MM.1S (cell line): ENCODE data around the gene MBOAT1.

Experiments
- EZH2 ChIP-seq: fragments of 300-600 bp; sonication (generic); optimal IDR thresholded peaks from 2 replicates; pipeline ENCODE3; 2017; ENCODE audit warnings: low read depth, mild to moderate bottlenecking, antibody characterized with exemption, low read length, mixed read lengths
- EZH2phosphoT487 ChIP-seq: fragments of 300-600 bp; sonication (generic); IDR thresholded peaks from 2 replicates; pipeline ENCODE4 v1.6.1; 2018; ENCODE audit warnings: antibody characterized with exemption, low read length
- TF ChIP-seq, protein P1 (sequence below): fragments of 300-600 bp; sonication (generic); IDR thresholded peaks from 2 replicates; pipeline ENCODE4 v1.5.1; 2016; ENCODE audit warnings: antibody characterized with exemption, low read length, mixed read lengths

DNA sequence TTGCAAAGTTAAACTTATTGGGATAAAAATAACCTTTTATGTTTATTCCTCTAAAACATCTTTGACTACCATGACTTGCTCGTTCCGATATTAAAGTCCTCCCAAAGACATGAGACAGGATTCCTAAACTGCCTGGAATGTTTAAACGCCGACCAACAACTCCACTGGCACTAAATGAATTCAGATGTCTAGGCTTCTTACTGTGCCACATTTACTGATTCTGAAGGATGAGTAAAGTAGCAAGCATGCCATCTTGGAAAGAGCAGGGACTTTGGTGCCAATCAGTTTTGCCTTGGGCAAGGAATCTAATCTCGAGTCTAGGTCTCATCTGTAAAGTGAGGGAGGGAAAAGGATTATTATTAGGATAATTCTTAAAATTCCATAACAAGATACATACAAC, 25.3 kb downstream of the MBOAT1 start:
- TF ChIP-seq, protein P1, sequence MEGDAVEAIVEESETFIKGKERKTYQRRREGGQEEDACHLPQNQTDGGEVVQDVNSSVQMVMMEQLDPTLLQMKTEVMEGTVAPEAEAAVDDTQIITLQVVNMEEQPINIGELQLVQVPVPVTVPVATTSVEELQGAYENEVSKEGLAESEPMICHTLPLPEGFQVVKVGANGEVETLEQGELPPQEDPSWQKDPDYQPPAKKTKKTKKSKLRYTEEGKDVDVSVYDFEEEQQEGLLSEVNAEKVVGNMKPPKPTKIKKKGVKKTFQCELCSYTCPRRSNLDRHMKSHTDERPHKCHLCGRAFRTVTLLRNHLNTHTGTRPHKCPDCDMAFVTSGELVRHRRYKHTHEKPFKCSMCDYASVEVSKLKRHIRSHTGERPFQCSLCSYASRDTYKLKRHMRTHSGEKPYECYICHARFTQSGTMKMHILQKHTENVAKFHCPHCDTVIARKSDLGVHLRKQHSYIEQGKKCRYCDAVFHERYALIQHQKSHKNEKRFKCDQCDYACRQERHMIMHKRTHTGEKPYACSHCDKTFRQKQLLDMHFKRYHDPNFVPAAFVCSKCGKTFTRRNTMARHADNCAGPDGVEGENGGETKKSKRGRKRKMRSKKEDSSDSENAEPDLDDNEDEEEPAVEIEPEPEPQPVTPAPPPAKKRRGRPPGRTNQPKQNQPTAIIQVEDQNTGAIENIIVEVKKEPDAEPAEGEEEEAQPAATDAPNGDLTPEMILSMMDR, result no peak
- TF ChIP-seq EZH2phosphoT487 (no peak), EZH2 (no peak)
